ENCODE measurements around the gene PPIP5K1. TPM values are rescaled to one million over a fixed set of nuclear protein-coding genes. Genes with fewer than 3 reads are reported as not detected.

The PPIP5K1 gene
- total and polyA plus RNA-seq, 9 of the 15 experiments (the other 6 are each of a cell fraction or from before 2014, with no cell fraction given): 2.5 to 74.6 (median 35.1) TPM

DNA sequence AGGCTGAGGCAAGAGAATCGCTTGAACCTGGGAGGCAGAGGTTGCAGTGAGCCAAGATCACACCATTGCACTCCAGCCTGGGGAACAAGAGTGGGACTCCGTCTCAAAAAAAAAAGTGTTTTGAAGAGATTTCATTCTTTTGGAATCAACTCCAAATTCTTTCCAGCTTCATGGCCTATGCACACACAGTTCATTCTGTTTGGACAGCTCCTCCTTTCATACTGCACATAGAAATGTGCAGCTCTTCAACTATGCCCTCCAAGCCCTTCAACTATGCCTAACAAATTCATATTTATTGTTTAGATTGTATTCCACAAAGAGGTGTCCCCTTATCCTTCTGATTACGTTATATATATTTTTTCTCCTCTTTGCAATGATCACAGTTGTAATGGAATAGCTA is 101.2 kb downstream of the PPIP5K1 start (continued):
- TF ChIP-seq, protein P1, sequence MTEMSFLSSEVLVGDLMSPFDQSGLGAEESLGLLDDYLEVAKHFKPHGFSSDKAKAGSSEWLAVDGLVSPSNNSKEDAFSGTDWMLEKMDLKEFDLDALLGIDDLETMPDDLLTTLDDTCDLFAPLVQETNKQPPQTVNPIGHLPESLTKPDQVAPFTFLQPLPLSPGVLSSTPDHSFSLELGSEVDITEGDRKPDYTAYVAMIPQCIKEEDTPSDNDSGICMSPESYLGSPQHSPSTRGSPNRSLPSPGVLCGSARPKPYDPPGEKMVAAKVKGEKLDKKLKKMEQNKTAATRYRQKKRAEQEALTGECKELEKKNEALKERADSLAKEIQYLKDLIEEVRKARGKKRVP (CRISPR knock-in tag; IDR thresholded peaks at IDR 0.05): no peak
- TF ChIP-seq CTBP1 (IDR thresholded peaks at IDR 0.05; ENCODE audit: borderline replicate concordance): no peak

DNA sequence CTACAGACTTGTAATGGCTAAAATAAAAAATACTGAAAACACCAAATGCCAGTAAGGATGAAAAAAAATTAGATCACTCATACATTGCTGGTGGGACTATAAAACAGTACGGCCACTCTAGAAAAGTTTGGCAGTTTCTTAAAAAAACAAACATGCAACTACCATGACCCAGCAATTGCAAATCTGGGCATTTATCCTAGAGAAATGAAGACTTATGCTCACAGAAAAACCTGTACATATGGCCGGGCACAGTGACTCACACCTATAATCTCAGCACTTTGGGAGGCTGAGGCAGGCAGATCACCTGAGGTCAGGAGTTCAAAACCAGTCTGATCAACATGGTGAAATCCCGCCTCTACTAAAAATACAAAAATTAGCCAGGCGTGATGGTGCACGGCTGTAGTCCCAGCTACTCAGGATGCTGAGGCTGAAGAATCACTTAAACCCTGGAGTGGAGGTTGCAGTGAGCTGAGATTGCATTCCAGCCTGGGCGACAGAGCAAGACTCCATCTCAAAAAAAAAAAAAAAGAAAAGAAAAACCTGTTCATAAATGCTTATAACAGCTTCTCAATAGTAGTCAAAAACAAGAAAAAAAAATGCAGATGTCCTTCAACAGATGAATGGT is 102.6 kb downstream of the PPIP5K1 start:
- no peak overlapping the region for H3K4me2 ChIP-seq (ENCODE audit: insufficient read depth, low read length)
- FAIRE-seq (no peak), ATAC-seq (no peak), DNase-seq (ENCODE audit: extremely low read depth in 1 of 4, low spot score in 3 of 4) (no peak)
- no peak overlapping the region for H3K9ac ChIP-seq (ENCODE audit: insufficient read depth in 1 of 2, low read depth in 2 of 2, low read length in 2 of 2)
- no peaks in the 10 kb centered on the region for H4K20me1 ChIP-seq (replicated peaks; ENCODE audit: control insufficient read depth, insufficient read depth, low read length)
- H3K27me3 ChIP-seq (ENCODE audit: control insufficient read depth in 2 of 2, insufficient read depth in 2 of 2, low read length in 2 of 2): no peaks in the 10 kb centered on the region
- POLR2A ChIA-PET: interaction anchor here (0.7 kb wide), 1 partner anchor 169 kb away, joined by 3 read pairs; no protein-coding TSS in a partner anchor
- no peak overlapping the region for H3K4me3 ChIP-seq
- no peak overlapping the region for H2AFZ ChIP-seq (ENCODE audit: low read depth, low read length)
- no TSS peak for BruUV-seq (replicated peaks)
- intact Hi-C loops (cut with micrococcal nuclease): no loop called here
- peaks cover 11% of the 10 kb centered on the region; the same call in 1 of the 3 replicates for H3K79me2 ChIP-seq (ENCODE audit: control insufficient read depth, insufficient read depth, low read length)
- WGBS (ENCODE audit: insufficient coverage, low coverage, missing lambda C conversion rate): 83% methylated on average over 5 of the region's 6 CpGs
- H3K27ac ChIP-seq (ENCODE audit: extremely low read depth, low read depth, low read length): no peak overlapping the region
- peaks cover 8 to 10% of the 10 kb centered on the region in 2 experiments; a peak in 4 of 5 replicates for H3K4me1 ChIP-seq (replicated peaks in 1 of 2; ENCODE audit: control insufficient read depth in 2 of 2, insufficient read depth in 2 of 2, low read length in 2 of 2)
- in situ Hi-C loops (cut with MboI): no loop called here
- H3K9me3 ChIP-seq (replicated peaks; ENCODE audit: control insufficient read depth, insufficient read depth, low read depth, low read length): no peaks in the 10 kb centered on the region; the same call in 1 of the 2 replicates
- CTCF ChIA-PET (ENCODE audit: low intra/inter-chr PET ratio): no interaction called here
- peaks cover 61% of the 10 kb centered on the region for H3K36me3 ChIP-seq (ENCODE audit: control insufficient read depth, insufficient read depth, low read length)
- H3K9me1 ChIP-seq (ENCODE audit: control insufficient read depth, insufficient read depth, low read length): no peaks in the 10 kb centered on the region
- TF ChIP-seq HNRNPH1 (optimal IDR thresholded peaks at IDR 0.05; ENCODE audit: low read depth, low read length): no peak
- no peak for TF ChIP-seq SUPT5H (IDR thresholded peaks at IDR 0.05)
- no peak for TF ChIP-seq POLR3G (IDR thresholded peaks at IDR 0.05; ENCODE audit: extremely low read depth, insufficient read length, insufficient replicate concordance)
- TF ChIP-seq KAT8 (IDR thresholded peaks at IDR 0.05; ENCODE audit: low read depth): no peak
- no peak for TF ChIP-seq ZNF764 (CRISPR knock-in tag; IDR thresholded peaks at IDR 0.05; ENCODE audit: low read depth)
- TF ChIP-seq ZNF354B (CRISPR knock-in tag; IDR thresholded peaks at IDR 0.05): no peak
- no peak for TF ChIP-seq ZBTB8A (IDR thresholded peaks at IDR 0.05; ENCODE audit: partially characterized antibody)
- TF ChIP-seq, protein P2, sequence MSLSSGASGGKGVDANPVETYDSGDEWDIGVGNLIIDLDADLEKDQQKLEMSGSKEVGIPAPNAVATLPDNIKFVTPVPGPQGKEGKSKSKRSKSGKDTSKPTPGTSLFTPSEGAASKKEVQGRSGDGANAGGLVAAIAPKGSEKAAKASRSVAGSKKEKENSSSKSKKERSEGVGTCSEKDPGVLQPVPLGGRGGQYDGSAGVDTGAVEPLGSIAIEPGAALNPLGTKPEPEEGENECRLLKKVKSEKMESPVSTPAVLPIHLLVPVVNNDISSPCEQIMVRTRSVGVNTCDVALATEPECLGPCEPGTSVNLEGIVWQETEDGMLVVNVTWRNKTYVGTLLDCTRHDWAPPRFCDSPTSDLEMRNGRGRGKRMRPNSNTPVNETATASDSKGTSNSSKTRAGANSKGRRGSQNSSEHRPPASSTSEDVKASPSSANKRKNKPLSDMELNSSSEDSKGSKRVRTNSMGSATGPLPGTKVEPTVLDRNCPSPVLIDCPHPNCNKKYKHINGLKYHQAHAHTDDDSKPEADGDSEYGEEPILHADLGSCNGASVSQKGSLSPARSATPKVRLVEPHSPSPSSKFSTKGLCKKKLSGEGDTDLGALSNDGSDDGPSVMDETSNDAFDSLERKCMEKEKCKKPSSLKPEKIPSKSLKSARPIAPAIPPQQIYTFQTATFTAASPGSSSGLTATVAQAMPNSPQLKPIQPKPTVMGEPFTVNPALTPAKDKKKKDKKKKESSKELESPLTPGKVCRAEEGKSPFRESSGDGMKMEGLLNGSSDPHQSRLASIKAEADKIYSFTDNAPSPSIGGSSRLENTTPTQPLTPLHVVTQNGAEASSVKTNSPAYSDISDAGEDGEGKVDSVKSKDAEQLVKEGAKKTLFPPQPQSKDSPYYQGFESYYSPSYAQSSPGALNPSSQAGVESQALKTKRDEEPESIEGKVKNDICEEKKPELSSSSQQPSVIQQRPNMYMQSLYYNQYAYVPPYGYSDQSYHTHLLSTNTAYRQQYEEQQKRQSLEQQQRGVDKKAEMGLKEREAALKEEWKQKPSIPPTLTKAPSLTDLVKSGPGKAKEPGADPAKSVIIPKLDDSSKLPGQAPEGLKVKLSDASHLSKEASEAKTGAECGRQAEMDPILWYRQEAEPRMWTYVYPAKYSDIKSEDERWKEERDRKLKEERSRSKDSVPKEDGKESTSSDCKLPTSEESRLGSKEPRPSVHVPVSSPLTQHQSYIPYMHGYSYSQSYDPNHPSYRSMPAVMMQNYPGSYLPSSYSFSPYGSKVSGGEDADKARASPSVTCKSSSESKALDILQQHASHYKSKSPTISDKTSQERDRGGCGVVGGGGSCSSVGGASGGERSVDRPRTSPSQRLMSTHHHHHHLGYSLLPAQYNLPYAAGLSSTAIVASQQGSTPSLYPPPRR (CRISPR knock-in tag; IDR thresholded peaks at IDR 0.05; ENCODE audit: borderline replicate concordance): no peak
- TF ChIP-seq RBM39 (optimal IDR thresholded peaks at IDR 0.05; ENCODE audit: low read depth, low read length): no peak
- no peak for TF ChIP-seq ZNF408 (CRISPR knock-in tag; IDR thresholded peaks at IDR 0.05; ENCODE audit: low read depth)

Measured in K562 (cell line).